ENCODE data around the gene PRIMA1. TPM values are rescaled to one million over a fixed set of nuclear protein-coding genes. Genes with fewer than 3 reads are reported as not detected.
A peak's percentile ranks its signal among the peaks of the same experiment; 100 is the strongest.

Gene PRIMA1
- total RNA-seq, 4 donors from 2014 or later: 14.0 to 28.8 (median 16.4) TPM

DNA sequence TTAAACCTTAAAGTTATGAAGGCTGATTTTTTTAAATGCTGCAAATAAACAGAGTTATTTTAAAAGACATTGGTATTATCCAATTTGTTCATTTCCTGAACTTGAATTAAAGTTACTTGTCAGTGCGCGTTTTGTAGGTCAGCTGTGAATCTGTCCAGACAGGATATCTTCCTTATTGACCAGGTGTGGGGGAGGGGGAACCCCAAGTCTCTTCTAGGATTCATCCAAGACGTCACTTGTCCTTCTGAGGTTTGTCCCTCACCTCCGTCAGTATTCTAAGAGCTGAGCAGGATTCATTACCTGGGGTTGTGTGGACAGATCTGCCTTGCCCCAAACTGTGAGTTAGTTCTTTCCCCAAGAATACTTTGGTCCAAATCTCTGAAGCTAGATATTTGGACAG lies 8.8 kb upstream of the PRIMA1 start:
- no peak overlapping the region for H3K4me3 ChIP-seq
- TF ChIP-seq, protein P1, sequence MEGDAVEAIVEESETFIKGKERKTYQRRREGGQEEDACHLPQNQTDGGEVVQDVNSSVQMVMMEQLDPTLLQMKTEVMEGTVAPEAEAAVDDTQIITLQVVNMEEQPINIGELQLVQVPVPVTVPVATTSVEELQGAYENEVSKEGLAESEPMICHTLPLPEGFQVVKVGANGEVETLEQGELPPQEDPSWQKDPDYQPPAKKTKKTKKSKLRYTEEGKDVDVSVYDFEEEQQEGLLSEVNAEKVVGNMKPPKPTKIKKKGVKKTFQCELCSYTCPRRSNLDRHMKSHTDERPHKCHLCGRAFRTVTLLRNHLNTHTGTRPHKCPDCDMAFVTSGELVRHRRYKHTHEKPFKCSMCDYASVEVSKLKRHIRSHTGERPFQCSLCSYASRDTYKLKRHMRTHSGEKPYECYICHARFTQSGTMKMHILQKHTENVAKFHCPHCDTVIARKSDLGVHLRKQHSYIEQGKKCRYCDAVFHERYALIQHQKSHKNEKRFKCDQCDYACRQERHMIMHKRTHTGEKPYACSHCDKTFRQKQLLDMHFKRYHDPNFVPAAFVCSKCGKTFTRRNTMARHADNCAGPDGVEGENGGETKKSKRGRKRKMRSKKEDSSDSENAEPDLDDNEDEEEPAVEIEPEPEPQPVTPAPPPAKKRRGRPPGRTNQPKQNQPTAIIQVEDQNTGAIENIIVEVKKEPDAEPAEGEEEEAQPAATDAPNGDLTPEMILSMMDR (IDR thresholded peaks at IDR 0.05): no peak
- TF ChIP-seq POLR2A (IDR thresholded peaks at IDR 0.05): no peak
- 67 to 76% methylated on average over 4 of the region's 4 CpGs for WGBS, 2 donors (ENCODE audit: low coverage in 1 of 2)
- H3K4me1 ChIP-seq: peaks cover 4 to 53% (median 22%) of the 10 kb centered on the region in 3 donors
- no peak for ATAC-seq
- no peaks in the 10 kb centered on the region for H3K36me3 ChIP-seq
- no peak overlapping the region for H3K27ac ChIP-seq
- H3K9me3 ChIP-seq: no peaks in the 10 kb centered on the region
- H3K27me3 ChIP-seq: no peaks in the 10 kb centered on the region

DNA sequence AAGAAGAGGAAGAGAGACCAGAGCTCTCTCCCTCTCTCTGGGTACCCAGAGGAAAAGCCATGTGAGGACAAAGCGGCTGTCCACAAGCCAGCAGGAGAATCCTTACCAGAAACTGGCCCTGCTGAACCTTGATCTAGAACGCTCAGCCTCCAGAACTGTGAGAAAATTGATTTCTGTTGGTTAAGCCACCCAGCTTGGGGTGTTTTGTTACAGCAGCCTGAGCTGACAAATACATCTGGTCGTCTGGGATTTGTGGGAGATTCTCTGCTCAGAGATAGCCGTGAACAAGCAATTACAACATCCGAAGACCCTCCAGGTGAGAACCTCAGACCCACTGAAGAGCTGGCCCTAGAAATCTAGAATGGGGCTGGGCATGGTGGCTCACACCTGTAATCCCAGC lies 6.5 kb upstream of the PRIMA1 start:
- 94% methylated on average over 5 of the region's 5 CpGs; no CpG with 5 or more reads in 1 of the 2 donors for WGBS, 2 donors (ENCODE audit: low coverage in 1 of 2)
- no peak for ATAC-seq

DNA sequence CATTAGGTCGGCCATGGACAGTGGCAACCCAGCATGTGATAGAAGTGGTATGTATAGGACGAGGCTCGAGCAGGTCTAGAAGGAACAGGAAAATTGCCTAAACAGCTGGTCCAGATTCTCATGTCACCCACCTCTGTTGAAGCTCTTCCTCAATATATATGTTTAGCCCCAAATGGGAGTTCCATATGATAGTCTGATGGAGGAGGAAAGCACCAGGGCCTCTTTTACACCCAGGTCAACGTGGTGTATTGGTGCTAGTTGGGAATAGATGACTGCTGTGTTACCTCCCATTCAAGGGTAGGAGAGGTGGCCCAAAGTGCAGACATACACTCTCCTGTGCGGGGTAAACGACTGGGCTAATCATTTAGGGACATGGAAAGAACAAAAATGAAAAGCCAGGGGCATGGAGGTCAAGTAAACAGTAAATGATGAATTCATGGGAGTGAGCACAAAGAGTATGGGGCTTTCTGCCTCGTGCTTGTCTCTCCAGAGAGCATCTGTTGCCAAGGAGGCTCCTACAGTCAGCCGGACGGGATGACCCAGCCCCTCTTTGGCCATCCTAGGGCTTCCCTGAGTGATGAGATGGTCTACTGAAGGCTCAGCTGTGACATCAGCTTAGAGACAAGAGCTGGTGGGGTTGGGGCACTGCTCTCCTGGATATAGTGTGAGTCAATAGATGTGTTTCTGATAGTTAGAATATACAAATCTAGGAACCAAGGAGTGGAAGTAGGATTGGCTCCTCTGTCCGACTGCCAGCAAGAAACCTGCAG lies 5.5 kb upstream of the PRIMA1 start:
- Histone ChIP-seq H3K27ac (no peak overlapping the region), H3K4me3 (no peak overlapping the region), H3K9me3 (no peaks in the 10 kb centered on the region), H3K27me3 (no peaks in the 10 kb centered on the region), H3K36me3 (no peaks in the 10 kb centered on the region), H3K4me1 (peaks cover 6 to 49% (median 12%) of the 10 kb centered on the region in 3 donors)
- whole genome bisulfite sequencing, 2 donors (ENCODE audit: low coverage in 1 of 2): 74 to 85% methylated on average over 6 to 10 of the region's 10 CpGs
- no peak for TF ChIP-seq POLR2A (IDR thresholded peaks at IDR 0.05)
- no peak for ATAC-seq

More for the DNA sequence above, 6.5 kb upstream of the PRIMA1 start:
- Histone ChIP-seq H3K27me3 (no peaks in the 10 kb centered on the region), H3K36me3 (no peaks in the 10 kb centered on the region), H3K4me3 (no peak overlapping the region), H3K9me3 (no peaks in the 10 kb centered on the region), H3K27ac (no peak overlapping the region), H3K4me1 (peaks cover 7 to 52% (median 16%) of the 10 kb centered on the region in 3 donors)
- TF ChIP-seq EP300 (IDR thresholded peaks at IDR 0.05) (no peak), POLR2A (IDR thresholded peaks at IDR 0.05) (no peak), POLR2AphosphoS5 (IDR thresholded peaks at IDR 0.05) (no peak)
- TF ChIP-seq, protein P1 (IDR thresholded peaks at IDR 0.05): no peak

DNA sequence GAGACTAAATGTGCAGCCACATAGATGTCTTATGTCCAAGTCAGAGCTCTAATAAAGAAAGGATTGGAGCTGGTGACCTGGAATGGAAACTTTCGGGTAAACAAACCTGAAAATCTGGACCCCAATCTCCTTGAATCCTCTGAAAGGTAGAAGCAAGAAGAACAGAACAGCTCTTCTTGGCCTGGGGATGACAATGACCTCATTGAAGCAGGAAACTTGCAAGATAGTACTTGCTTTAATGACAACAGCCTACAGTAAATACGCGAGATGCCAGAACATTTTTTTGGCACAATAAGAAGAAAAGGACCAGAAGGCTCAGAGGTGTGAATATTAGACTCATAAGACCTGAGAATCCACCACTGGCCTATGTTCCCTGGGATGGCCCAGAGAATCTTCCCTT lies 4.1 kb upstream of the PRIMA1 start:
- Histone ChIP-seq H3K9me3 (no peaks in the 10 kb centered on the region), H3K36me3 (no peaks in the 10 kb centered on the region), H3K4me1 (peaks cover 6 to 51% (median 15%) of the 10 kb centered on the region in 3 donors), H3K4me3 (no peak overlapping the region), H3K27me3 (no peaks in the 10 kb centered on the region), H3K27ac (no peak overlapping the region)
- 78 to 100% methylated on average over 3 of the region's 3 CpGs for WGBS, 2 donors (ENCODE audit: low coverage in 1 of 2)
- ATAC-seq: no peak
- TF ChIP-seq, protein P1 (IDR thresholded peaks at IDR 0.05): no peak
- TF ChIP-seq EP300 (IDR thresholded peaks at IDR 0.05) (no peak), POLR2AphosphoS5 (IDR thresholded peaks at IDR 0.05) (no peak)

DNA sequence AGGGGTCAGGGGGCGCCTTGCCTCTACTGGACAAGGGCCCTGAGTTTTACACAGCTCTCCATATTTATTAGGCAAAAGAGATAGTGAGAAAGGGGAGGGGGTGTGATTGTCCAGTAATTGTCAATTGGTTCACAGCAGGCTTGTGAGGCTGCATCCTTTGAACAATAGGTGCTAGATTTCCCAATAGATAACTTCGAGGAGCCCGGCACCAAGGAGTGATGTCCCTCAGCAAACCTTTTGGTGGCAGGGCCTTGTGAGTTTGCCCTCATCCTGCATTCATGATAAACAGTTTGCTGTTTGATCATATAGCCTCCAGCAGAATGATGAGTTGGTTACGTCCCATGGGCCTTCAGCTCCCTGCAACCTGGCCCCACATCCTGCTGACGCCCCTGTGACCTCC lies 2.7 kb upstream of the PRIMA1 start:
- ATAC-seq: no peak
- Histone ChIP-seq H3K4me3 (no peak overlapping the region), H3K4me1 (peaks cover 6 to 51% (median 22%) of the 10 kb centered on the region in 3 donors), H3K9me3 (no peaks in the 10 kb centered on the region), H3K27me3 (no peaks in the 10 kb centered on the region), H3K36me3 (no peaks in the 10 kb centered on the region), H3K27ac (peak overlapping the region in 1 of 4 donors; percentile 94)
- 70 to 83% methylated on average over 1 to 2 of the region's 5 CpGs for WGBS, 2 donors (ENCODE audit: low coverage in 1 of 2)
- TF ChIP-seq EP300 (IDR thresholded peaks at IDR 0.05) (no peak), POLR2A (IDR thresholded peaks at IDR 0.05) (no peak), POLR2AphosphoS5 (IDR thresholded peaks at IDR 0.05) (no peak)
- TF ChIP-seq, protein P1 (IDR thresholded peaks at IDR 0.05): no peak
